Measurements from ENCODE around the gene LRRN4CL. TPM values are rescaled to one million over a fixed set of nuclear protein-coding genes. Genes with fewer than 3 reads are reported as not detected.
"Not testable (repeated sequence)": the region's sequence is repeated elsewhere in the genome, so short reads cannot be mapped to it uniquely, and the experiment has no call there.

LRRN4CL gene
- total RNA-seq, 2 experiments from 2014 or later, result 0.16 TPM; not detected in 1

DNA sequence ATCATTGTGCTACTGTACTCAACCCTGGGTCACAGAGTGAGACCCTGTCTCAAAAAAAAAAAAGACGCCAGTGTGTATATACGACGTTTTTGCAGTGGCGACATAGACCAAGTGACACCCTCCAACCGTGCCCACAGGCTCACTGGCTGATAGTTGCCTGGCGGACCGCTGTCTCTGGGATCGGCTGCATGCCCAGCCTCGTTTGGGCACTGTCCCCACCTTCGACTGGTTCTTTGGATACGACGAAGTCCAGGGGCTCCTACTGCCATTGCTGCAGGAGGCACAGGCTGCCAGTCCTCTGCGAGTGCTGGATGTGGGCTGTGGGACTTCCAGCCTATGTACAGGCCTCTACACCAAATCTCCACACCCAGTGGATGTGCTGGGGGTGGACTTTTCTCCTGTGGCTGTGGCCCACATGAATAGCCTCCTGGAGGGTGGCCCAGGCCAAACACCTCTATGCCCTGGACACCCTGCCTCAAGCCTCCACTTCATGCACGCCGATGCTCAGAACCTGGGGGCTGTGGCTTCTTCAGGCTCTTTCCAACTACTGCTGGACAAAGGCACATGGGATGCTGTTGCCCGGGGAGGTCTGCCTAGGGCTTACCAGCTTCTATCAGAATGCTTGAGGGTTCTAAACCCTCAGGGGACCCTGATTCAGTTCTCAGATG is 22.9 kb downstream of the LRRN4CL start:
- POLR2A ChIA-PET, result interaction anchor here (0.6 to 3.2 kb wide), 15 partner anchors 10 to 189 kb away, joined by 3 to 38 read pairs (median 14); partner anchors contain the start of genes HNRNPUL2, INTS5, MTA2 and POLR2G
- Mint-ChIP-seq H3K4me1 (peaks cover 45% of the 10 kb centered on the region), H3K4me3 (peak overlapping the region; percentile 93), H3K36me3 (ENCODE audit: low read depth) (peaks cover 61% of the 10 kb centered on the region), H3K27ac (peak overlapping the region; percentile 89), H3K27me3 (no peaks in the 10 kb centered on the region), H3K9me3 (ENCODE audit: low read depth) (no peaks in the 10 kb centered on the region)
- ATAC-seq (no peak), DNase-seq (peak; percentile 32)
- CTCF ChIA-PET, result interaction anchor here (1.2 to 2.7 kb wide), 4 partner anchors 12 to 121 kb away, joined by 3 to 21 read pairs (median 13); partner anchors contain the start of genes INTS5, MTA2, TMEM179B and TUT1
- intact Hi-C loops (cut with DNase I, micrococcal nuclease), result no loop called here

DNA sequence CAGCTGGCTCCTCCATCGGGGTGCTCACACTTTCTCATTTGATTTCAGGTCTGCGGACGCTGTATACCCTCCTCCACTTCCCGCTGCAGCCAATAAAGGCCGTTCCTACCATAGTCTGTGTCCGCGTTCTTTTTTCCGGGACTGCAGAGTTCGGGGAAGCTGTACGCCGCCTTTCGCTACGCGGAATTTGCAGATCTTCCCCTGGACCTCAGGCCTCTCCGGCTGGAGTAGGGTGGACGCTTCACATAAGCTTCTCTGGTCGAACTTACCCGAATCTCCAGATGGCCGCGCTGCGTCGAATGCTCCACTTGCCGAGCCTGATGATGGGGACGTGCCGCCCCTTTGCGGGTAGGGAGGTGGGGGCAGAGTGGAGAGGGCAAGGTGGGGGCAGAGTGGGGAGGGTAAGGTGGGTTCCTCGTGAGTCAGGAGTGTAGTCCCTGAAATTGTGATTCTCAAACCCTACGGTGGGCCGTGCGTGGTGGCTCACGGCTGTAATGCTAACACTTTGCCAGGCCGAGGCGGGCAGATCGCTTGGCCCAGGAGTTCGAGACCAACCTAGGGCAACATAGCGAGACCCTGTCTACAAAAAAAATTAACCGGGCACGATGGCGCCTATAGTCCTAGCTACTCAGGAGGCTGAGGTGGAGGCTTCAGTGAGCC is 23.6 kb downstream of the LRRN4CL start:
- H3K36me3 Mint-ChIP-seq (ENCODE audit: low read depth), result peaks cover 56% of the 10 kb centered on the region
- DNase-seq (peak; percentile 71), ATAC-seq (peak; percentile 21)
- peak overlapping the region; percentile 93 for H3K4me3 Mint-ChIP-seq
- no peaks in the 10 kb centered on the region for H3K27me3 Mint-ChIP-seq
- ChIA-PET POLR2A (interaction anchor here (0.6 to 2.8 kb wide), 30 partner anchors 9 to 1652 kb away, joined by 3 to 38 read pairs (median 10); partner anchors contain the start of genes B3GAT3, BSCL2, EEF1G and GANAB), CTCF (interaction anchor here (0.6 to 2.7 kb wide), 12 partner anchors 8 to 362 kb away, joined by 3 to 21 read pairs (median 4); partner anchors contain the start of genes BSCL2, GNG3, INTS5 and MTA2)
- H3K9me3 Mint-ChIP-seq (ENCODE audit: low read depth), result no peaks in the 10 kb centered on the region
- intact Hi-C loops (cut with DNase I, micrococcal nuclease), result loop anchor here (1.0 to 2.0 kb wide), 13 partner anchors 12 to 190 kb away; partner anchors contain the start of genes EML3 (in 2 of the 2), GANAB (in 2 of the 2), INTS5 (in 2 of the 2) and TUT1 (in 2 of the 2)
- peaks cover 42% of the 10 kb centered on the region for H3K4me1 Mint-ChIP-seq
- H3K27ac Mint-ChIP-seq, result peak overlapping the region; percentile 89

DNA sequence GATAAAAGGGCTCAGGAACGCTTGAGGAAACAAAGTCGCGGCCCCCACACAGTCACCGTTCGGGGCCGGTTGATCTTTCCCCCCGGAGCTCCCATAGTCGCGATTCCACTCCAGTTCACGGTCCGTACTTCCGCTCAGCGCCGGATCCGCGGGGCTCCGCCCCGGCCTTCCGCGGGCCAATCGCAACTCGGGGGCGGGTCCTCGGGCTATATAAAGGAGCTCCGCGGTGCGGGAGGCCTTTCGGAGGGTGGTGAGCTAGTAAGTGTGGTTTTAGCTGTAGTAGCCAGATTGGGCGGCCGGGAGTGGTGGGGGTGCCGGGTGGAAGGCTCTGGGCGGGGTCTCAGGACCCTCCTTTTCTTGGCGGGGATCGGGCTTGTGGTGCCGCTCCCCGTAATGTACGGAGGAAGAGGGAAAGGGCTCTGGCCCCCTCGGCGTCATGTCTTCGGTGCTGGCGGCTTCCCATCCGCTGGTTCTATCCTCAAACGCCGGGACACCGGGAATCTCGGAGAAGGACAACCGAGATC is 24.2 kb downstream of the LRRN4CL start, which contains the start of the genes C11orf98 and CSKMT:
Gene C11orf98 (minus strand): TSS at position 136 of the 524 bp plus-strand sequence. CDS start 41 bp downstream, at position 95.
Gene CSKMT (plus strand): TSS at position 238 of the 524 bp plus-strand sequence. CDS start 568 bp downstream, outside the sequence.
- Mint-ChIP-seq H3K27me3 (no peaks in the 10 kb centered on the region), H3K4me1 (peaks cover 38% of the 10 kb centered on the region), H3K9me3 (ENCODE audit: low read depth) (no peaks in the 10 kb centered on the region), H3K27ac (peak within 1 kb of the TSS; percentile 89), H3K36me3 (ENCODE audit: low read depth) (peaks cover 51% of the 10 kb centered on the region), H3K4me3 (peak within 1 kb of the TSS; percentile 93)
- intact Hi-C loops (cut with DNase I, micrococcal nuclease), result loop anchor here (1.0 to 2.0 kb wide), 13 partner anchors 12 to 190 kb away; partner anchors contain the start of genes EML3 (in 2 of the 2), GANAB (in 2 of the 2), INTS5 (in 2 of the 2) and TUT1 (in 2 of the 2)
- ChIA-PET POLR2A (interaction anchor here (0.5 to 2.8 kb wide), 36 partner anchors 8 to 1653 kb away, joined by 3 to 38 read pairs (median 6); partner anchors contain the start of genes B3GAT3, BSCL2, EEF1G and GANAB), CTCF (interaction anchor here (0.6 to 2.7 kb wide), 18 partner anchors 9 to 362 kb away, joined by 3 to 21 read pairs (median 4); partner anchors contain the start of genes BSCL2, GNG3, INTS5 and MTA2)
- ATAC-seq (peak; percentile 90), DNase-seq (peak; percentile 97)

DNA sequence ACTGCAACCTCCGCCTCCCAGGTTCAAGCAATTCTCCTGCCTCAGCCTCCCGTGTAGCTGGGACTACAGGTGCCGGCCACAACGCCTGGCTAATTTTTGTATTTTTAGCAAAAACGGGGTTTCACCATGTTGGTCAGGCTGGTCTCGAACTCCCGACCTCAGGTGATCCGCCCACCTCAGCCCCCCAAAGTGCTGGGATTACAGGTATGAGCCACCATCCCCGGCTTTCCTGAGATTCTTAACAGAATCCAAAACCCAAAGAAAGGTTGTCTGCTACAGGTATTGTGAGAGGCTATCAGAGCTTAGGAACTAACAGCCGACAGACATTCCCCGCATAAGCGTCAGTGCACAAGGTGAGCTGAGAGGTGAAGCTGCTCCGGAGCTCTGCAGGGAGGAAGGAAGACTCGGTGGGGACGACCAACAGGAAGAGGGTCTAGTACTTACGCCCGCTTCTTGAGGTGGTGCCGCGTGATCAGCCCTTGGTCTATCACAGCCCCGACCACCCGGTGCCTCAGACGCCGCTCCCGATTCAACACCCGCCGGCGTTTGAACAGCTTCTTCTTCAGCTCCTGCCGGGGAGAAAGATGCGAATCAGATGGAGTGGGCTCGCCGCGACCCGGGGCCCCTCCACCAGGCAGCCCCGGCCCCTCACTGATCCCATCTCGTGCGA is 24.8 kb downstream of the LRRN4CL start:
- H3K4me3 Mint-ChIP-seq, result peak overlapping the region; percentile 93
- peak; percentile 75 for DNase-seq
- peaks cover 32% of the 10 kb centered on the region for H3K4me1 Mint-ChIP-seq
- intact Hi-C loops (cut with DNase I, micrococcal nuclease), result loop anchor here (1.0 to 2.0 kb wide), 13 partner anchors 11 to 191 kb away; partner anchors contain the start of genes EML3 (in 2 of the 2), GANAB (in 2 of the 2), INTS5 (in 2 of the 2) and TUT1 (in 2 of the 2)
- peaks cover 47% of the 10 kb centered on the region for H3K36me3 Mint-ChIP-seq (ENCODE audit: low read depth)
- ChIA-PET CTCF (interaction anchor here (0.6 to 2.7 kb wide), 17 partner anchors 9 to 363 kb away, joined by 3 to 21 read pairs (median 4); partner anchors contain the start of genes BSCL2, GNG3, INTS5 and MTA2), POLR2A (interaction anchor here (0.5 to 2.8 kb wide), 35 partner anchors 9 to 699 kb away, joined by 3 to 38 read pairs (median 7); partner anchors contain the start of genes B3GAT3, BSCL2, EEF1G and GANAB)
- ATAC-seq, result peak; percentile 60
- H3K27me3 Mint-ChIP-seq, result no peaks in the 10 kb centered on the region
- H3K9me3 Mint-ChIP-seq (ENCODE audit: low read depth), result no peaks in the 10 kb centered on the region
- peak overlapping the region; percentile 89 for H3K27ac Mint-ChIP-seq

DNA sequence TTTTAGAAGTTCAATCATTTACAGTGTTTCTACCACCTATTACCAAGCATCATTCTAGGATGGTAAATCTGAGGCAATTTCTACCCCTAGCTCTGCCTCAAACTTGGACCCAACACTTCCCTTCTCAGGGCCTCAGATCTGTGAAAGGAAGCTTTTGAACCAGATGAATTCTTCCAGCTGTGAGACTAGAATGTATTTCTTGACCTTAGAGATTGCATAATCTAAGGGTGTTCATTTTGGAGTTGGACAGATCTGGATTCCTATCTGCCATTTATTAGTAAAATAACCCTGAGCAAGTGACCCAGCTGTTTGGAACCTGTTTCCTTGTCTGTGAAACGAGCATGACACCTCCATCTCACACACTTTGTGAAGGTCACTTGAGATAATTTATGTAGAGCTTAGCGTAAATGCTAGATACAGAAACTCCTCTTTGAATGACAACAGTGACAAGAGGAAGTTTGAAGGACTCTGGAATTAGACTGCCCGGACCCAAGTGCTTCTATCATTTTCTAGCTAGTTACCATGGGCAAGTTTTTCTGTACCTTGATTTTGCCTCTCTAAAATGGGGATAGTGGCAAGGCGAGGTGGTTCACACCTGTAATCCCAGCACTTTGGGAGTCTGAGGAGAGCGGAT is 32.4 kb downstream of the LRRN4CL start:
- Mint-ChIP-seq H3K4me3 (no peak overlapping the region), H3K27ac (no peak overlapping the region), H3K9me3 (ENCODE audit: low read depth) (no peaks in the 10 kb centered on the region), H3K4me1 (peaks cover 12% of the 10 kb centered on the region), H3K27me3 (no peaks in the 10 kb centered on the region), H3K36me3 (ENCODE audit: low read depth) (peaks cover 6% of the 10 kb centered on the region)
- ATAC-seq, result no peak
- CTCF ChIA-PET, result interaction anchor here (0.7 to 1.5 kb wide), 6 partner anchors 10 to 131 kb away, joined by 3 read pairs; partner anchors contain the start of genes LRRN4CL and TMEM179B
- DNase-seq, result no peak
- intact Hi-C loops (cut with DNase I, micrococcal nuclease), result no loop called here
- POLR2A ChIA-PET, result interaction anchor here (0.7 to 3.0 kb wide), 4 partner anchors 8 to 175 kb away, joined by 3 to 28 read pairs (median 4); partner anchors contain the start of genes C11orf98, CSKMT and TUT1

DNA sequence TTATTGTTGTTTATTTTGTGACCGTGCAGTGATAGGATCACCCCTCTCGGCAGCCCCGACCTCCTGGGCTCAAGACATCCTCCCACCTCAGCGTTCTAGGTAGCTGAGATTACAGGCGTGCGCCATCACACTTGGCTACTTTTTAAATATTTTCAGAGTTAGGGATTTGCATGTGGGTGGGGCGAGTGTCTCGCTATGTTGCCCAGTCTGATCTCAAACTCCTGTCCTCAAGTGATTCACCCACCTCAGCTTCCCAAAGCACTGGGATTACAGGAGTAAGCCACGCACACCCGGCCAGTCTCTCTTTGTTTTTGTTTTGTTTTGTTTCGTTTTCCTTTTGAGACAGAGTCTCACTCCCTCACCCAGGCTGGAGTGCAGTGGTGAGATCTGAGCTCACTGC is 35.0 kb downstream of the LRRN4CL start:
- Mint-ChIP-seq H3K36me3 (ENCODE audit: low read depth) (peaks cover 8% of the 10 kb centered on the region), H3K27me3 (no peaks in the 10 kb centered on the region), H3K4me1 (peaks cover 21% of the 10 kb centered on the region), H3K27ac (peak overlapping the region; percentile 11), H3K9me3 (ENCODE audit: low read depth) (no peaks in the 10 kb centered on the region), H3K4me3 (peak overlapping the region; percentile 44)
- ChIA-PET POLR2A (interaction anchor here (0.7 to 3.0 kb wide), 2 partner anchors 10 to 11 kb away, joined by 3 to 28 read pairs; partner anchors contain the start of genes C11orf98 and CSKMT), CTCF (interaction anchor here (0.7 to 4.0 kb wide), 4 partner anchors 11 to 133 kb away, joined by 3 to 21 read pairs (median 4); partner anchors contain the start of genes C11orf98, CSKMT and TMEM179B)
- DNase-seq (no peak), ATAC-seq (no peak)
- intact Hi-C loops (cut with DNase I, micrococcal nuclease), result no loop called here

DNA sequence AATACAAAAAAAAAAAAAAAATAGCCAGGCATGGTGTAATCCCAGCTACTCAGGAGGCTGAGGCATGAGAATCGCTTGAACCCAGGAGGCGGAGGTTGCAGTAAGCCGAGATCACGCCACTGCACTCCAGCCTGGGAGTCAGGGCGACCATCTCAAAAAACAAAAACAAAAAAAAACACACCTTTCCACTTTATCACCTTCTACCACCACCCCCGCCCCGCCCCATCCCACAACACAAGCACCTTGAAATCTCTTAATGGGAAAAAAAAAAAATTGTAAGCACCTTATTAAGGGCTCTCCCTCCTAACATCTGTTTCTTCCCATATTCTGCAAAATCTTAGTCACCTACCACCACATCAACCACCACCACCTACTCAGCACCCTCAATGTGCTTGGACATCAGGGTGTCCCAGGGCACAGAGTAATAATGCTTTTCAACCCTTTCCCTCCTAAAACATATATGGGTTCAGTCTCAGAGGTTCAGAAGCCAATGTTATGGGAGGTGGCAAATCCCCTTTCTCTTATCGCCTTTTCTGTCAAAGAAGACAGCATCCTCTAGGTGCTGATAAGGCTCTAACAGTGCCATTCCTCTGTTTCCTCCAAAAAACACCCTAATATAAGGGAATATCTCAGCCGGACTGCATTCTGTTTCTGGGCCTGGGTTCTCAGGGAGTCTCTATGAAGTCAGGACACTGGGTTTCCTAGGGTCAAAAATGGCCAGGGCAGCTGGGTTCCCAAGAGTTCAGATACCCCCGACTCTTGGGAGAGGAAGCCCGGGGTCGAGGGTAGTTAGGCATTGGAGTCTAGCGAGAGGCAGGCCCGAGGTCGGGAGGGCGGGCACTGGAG is 36.9 kb downstream of the LRRN4CL start:
- peaks cover 12% of the 10 kb centered on the region for H3K36me3 Mint-ChIP-seq (ENCODE audit: low read depth)
- no peak for ATAC-seq
- H3K4me1 Mint-ChIP-seq, result peaks cover 23% of the 10 kb centered on the region
- ChIA-PET CTCF (interaction anchor here (0.6 to 4.0 kb wide), 5 partner anchors 12 to 61 kb away, joined by 3 to 21 read pairs (median 4); partner anchors contain the start of genes C11orf98, CSKMT, TUT1 and UQCC3), POLR2A (interaction anchor here (0.6 to 2.0 kb wide), 11 partner anchors 13 to 189 kb away, joined by 3 to 27 read pairs (median 7); partner anchors contain the start of genes B3GAT3, C11orf98, CSKMT and HNRNPUL2)
- H3K27ac Mint-ChIP-seq, result peak overlapping the region; percentile 91
- intact Hi-C loops (cut with DNase I, micrococcal nuclease), result loop anchor here (1.0 to 2.0 kb wide), 9 partner anchors 13 to 102 kb away; partner anchors contain the start of genes C11orf98 (in 2 of the 2), CSKMT (in 2 of the 2), TUT1 (in 2 of the 2) and HNRNPUL2 (in 1 of the 2)
- no peaks in the 10 kb centered on the region for H3K9me3 Mint-ChIP-seq (ENCODE audit: low read depth)
- H3K27me3 Mint-ChIP-seq, result no peaks in the 10 kb centered on the region
- DNase-seq, result no peak
- H3K4me3 Mint-ChIP-seq, result peak overlapping the region; percentile 88

DNA sequence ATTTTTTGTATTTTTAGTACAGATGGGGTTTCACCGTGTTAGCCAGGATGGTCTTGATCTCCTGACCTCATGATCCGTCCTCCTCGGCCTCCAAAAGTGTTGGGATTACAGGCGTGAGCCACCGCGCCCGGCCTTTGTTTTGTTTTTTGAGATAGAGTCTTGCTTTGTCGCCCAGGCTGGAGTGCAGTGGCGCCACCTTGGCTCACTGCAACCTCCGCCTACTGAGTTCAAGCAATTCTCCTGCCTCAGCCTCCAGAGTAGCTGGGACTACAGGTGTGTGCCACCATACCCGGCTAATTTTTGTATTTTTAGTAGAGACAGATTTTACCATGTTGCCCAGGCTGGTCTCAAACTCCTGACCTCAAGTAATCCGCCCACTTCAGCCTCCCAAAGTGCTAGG is 39.0 kb downstream of the LRRN4CL start:
- Mint-ChIP-seq H3K36me3 (ENCODE audit: low read depth) (peaks cover 15% of the 10 kb centered on the region), H3K27ac (peak overlapping the region; percentile 25), H3K4me1 (peaks cover 30% of the 10 kb centered on the region)
- H3K9me3 Mint-ChIP-seq (ENCODE audit: low read depth); H3K27me3 Mint-ChIP-seq; ATAC-seq; H3K4me3 Mint-ChIP-seq; DNase-seq; intact Hi-C loops (cut with DNase I, micrococcal nuclease): not testable (repeated sequence)
- POLR2A ChIA-PET, result interaction anchor here (1.4 to 1.6 kb wide), 2 partner anchors 18 to 77 kb away, joined by 4 read pairs; partner anchors contain the start of gene HNRNPUL2
- CTCF ChIA-PET, result interaction anchor here (0.7 to 1.5 kb wide), 3 partner anchors 15 to 111 kb away, joined by 3 to 5 read pairs (median 4); partner anchors contain the start of genes B3GAT3, C11orf98, CSKMT and POLR2G
